HG02884 (cell line): Measurements from ENCODE around the gene NTM.
A peak's percentile ranks its signal among the peaks of the same experiment; 100 is the strongest.

Experiments
- ATAC-seq: cut with Tn5 transposase; IDR thresholded peaks from one replicate; pipeline ENCODE4 v1.9.1; 2021; ENCODE audit warnings: mild to moderate bottlenecking, moderate library complexity; ENCODE audit not compliant: unreplicated experiment

The NTM gene

DNA sequence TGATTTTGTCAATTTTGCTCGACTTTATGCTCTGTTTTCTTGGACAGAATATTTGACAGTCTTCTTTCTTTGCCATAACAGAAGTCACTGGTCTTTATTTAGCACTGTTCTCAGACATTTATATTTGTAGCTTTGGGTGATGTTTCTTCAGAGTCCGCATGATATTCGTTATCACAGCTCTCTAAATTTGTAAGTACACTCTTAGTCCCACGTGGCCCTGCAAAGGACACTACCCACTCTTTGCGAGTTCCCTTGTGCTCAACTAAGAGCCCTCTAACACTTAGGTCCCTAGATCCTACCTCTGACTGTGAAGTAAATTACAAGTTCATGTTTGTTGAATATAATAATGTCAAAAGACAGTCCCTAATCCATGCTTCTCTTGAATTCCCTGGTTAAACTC is 651.9 kb downstream of the NTM start:
- no peak for ATAC-seq

- ATAC-seq, result no peak
Measured at GRCh38 chr11:132022733-132023478, 652.5 kb downstream of the NTM start.

GRCh38 chr11:132024587-132025295 is 654.3 kb downstream of the NTM start:
- ATAC-seq, result no peak

DNA sequence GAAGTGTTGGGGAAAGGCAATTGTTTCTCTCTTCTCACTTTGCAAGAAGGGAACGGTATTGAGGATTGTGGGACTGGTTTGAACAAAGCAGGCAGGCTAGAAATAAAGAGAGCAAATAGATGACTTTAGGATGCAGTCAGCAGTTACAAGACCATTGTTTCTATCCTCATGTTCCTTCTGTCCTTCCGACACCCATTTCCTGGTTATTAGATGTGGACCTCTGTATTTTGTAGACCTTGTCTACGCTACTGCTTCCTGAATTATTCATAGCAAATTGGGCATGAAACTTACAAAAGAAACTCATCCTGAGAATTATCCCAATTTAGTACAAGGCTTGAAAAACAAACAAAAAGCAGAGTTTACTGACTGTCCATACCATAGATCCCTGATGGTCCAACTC is 656.3 kb downstream of the NTM start:
- no peak for ATAC-seq

DNA sequence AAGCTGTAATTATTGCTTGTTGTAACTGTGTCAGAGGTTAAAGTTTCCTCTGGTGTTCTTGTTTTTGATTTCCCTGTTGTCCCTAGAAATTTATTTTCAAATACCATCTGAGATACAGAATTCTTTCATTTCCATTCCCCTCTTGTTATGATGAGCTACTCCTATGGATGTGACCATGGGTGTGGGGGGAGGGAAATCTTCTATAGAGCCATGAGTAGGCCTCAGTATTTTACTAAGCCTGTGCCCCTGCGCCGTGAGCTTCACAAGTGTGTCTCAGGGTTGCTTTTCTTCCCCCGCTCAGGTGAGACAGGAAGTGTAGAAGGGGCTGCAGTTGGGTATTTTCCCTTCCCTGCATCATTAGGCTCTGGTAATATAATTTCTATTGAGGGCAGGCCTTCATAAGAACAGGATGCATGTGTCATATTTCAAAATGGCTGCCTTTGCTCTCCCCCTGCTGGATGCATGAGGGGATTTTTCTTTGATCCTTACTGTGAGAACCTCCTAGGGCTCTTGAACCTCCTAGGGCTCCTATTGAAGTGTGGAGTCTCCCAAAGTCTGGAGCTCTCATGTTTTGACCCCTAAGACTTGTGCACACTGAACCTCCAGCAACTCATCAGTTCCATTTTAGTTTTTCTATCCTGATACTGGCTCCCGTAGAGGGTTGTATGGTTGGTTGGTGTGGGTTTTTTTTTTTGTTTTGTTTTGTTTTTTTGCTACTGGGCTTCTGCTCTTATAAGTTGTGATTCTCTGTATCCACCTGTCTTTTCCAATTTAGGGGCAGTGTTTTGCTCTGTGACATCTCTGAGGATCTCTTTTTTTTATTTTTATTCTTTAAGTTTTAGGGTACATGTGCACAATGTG is 658.2 kb downstream of the NTM start:
- peak; percentile 89 for ATAC-seq

DNA sequence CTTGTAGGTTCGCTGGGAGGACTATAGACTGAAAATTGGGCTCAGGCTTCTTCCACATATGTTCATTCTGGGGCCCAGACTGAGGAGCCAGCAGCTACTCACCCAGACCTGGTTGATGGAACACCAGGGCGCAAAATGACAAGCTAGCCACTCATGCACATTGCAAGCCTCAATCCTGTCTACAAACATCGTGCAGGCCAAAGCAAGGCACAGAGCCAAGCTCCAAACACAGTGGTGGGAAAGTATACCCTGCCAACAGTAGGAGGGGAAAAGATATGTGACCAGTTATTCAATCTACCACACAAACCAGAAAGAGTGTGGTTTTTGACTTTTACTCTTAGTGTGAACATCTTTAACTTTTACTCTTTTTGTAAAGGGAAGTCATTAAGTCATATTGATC is 660.5 kb downstream of the NTM start:
- ATAC-seq, result no peak

GRCh38 chr11:132032555-132032954 is 662.1 kb downstream of the NTM start:
- ATAC-seq, result no peak

DNA sequence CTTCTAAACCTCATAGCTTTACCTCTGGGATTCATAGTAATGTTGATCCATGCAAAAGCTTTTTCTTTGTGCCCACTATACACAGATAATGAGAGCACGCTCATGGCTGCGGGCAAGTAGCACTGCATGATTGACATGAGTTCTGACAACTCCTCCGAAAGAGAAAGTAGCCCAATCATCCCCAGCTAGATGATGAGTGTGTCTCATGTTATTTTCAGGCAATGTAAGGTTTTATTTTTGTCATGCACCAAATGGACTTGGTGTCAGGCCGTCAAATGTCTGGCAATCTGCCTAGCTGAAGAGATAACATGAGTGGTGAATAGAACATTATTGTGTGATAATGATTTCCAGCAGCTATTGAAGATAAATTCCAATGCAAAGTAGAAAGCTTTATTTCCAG is 662.6 kb downstream of the NTM start:
- no peak for ATAC-seq

DNA sequence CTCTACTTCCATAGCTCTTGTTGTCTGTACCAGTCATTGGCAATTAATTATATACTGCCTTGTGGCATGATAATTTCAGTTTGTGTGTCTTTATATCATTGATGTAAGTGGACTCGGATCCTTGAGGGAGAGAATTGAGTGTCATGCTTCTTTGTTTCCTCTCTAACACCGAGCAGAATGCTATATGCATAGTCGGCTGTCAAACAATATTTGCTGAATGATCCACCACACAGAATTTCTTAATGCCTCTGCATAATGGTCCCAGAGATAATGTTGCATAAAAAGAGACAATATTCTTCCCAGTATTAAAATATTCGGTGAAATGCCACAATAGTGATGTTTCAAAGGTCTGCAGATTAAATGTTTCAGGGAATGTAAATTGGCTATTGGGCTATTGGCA is 664.8 kb downstream of the NTM start:
- no peak for ATAC-seq

- no peak for ATAC-seq
Measured at GRCh38 chr11:132035766-132036165, 665.4 kb downstream of the NTM start.

DNA sequence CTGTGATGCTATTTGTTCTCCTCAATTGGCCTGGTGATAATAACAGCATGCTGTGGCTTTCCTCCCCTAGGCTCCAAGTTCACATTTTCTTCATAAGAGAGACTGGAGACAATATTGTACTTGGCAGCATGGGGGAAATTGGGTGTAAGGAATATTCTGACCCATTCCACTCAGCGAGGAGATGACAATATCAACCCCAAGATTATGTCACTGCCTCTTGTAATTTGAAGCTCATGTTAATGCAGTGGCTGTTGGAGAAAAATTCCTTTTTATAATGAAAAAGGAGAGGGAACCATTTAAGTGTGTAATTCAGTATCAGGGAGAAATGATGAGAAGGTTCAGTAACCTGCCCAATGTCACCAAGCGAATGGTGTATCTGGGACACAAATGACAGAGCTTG is 665.8 kb downstream of the NTM start:
- no peak for ATAC-seq

- ATAC-seq, result no peak
Measured at GRCh38 chr11:132036746-132037466, 666.5 kb downstream of the NTM start.

GRCh38 chr11:132037467-132037862 is 667.0 kb downstream of the NTM start:
- no peak for ATAC-seq

GRCh38 chr11:132037956-132038355 is 667.5 kb downstream of the NTM start:
- ATAC-seq, result no peak

- no peak for ATAC-seq
Measured at GRCh38 chr11:132039521-132039920, 669.1 kb downstream of the NTM start.

DNA sequence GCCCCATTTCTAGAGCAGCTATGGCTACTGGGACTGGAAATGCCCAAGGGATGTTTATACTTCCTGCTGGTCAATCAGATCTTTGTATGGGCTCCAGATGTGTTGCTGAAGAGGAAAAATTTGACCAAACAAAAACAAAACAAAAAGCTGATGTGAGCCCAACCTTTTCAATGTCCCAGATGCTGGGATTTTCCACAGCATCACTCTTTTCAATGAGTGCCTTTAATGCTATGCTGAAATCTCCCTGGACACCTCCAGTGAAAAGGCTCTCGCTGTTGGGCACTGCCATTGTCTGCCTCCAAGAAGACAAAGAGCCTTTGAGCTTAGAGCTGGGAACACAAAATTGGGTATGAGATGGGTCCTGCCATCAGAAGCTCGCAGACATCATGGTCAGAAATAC is 671.9 kb downstream of the NTM start:
- no peak for ATAC-seq

DNA sequence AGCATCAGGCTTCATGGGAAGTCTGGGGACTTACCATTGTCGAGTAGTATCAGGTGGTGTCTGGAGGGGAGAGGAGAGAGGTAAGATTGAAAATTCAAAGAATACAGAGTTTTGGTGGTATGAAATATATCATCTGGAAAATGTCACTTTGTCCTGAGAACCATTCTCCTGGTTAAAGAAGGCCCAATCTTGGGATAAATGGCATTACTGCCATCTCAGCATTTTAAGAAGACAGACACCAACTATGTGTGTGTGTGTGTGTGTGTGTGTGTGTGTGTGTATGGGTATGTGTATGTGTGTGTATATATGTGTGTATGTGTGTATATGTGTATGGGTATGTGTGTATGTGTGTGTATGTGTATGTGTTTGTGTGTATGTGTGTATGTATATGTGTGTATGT is 673.3 kb downstream of the NTM start:
- ATAC-seq, result no peak

DNA sequence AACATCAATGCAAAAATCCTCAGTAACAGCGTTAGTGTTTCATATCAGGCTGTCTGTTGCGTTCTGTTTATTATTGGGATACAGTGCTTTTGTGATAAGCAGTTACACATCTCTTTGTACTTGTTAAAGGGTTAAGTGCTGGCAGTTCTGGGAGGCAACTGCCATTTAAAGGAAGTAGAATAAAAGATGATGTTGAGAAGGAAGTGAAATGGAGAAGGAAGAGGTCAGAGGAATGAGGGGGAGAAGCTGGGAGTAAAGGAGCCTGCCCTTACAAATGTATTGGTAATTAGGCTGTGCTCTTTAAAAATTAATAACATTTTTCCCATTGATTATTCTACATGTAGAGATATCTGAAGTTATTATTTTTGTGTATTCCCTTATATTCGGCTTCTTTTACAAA is 674.7 kb downstream of the NTM start:
- no peak for ATAC-seq

DNA sequence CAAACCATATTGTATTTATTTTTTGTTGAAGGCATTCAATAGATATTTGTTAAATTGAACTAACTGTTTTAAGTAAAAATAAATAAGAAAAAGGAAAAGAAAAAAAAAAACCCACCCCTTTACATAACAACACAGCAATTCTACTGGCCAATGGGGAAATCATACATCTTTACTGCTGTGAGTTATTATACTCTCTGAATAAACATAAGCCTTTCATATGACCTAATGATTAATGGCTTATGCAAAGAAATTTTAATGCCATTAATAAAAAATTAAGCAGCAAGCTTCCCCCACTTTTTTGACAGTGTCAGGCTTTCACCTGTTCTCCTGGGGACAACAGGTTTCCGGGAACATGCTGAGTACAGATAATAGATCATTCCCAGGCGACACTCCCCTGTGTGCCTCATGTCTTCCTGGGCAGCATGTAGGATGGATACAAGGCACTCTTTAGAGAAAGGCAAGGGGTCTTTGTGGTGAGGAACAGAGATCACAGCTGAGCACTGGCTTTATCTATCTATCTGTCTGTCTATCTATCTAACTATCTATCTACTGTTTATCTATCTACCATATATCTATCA is 676.0 kb downstream of the NTM start:
- no peak for ATAC-seq

DNA sequence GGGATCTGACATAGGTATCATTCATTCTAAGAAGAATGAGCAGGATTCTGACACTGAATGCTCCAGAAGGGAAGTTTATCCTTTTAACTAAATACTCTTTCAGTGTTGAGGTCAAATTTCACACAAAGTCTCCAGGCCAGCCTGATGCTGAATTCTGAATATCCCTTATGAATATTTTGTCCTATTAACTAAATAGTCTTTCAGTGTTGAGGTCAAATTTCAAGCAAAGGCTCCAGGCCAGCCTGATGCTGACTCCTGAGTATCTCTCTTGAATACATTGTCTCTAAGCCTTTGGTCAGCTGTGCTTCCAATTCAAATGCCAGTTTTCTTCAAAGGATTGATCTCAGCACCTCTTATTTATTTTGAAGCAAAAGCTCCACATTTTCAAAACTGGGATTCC is 676.8 kb downstream of the NTM start:
- ATAC-seq, result no peak

- ATAC-seq, result no peak
Measured at GRCh38 chr11:132048040-132048439, 677.6 kb downstream of the NTM start.
